Measurements from ENCODE around the gene MARK1. TPM values are rescaled to one million over a fixed set of nuclear protein-coding genes. Genes with fewer than 3 reads are reported as not detected.

The MARK1 gene
- total RNA-seq, 1 experiment from 2014 or later = 17.8 TPM

- H3K14ac ChIP-seq (ENCODE audit: insufficient read depth, low read length) = no peak overlapping the region
- no peaks in the 10 kb centered on the region for H3K4me1 ChIP-seq (ENCODE audit: insufficient read depth, low read length)
- H3K4me2 ChIP-seq (ENCODE audit: insufficient read depth, insufficient read length, low read length) = no peak overlapping the region
- no peak for TF ChIP-seq CTCF (conservative IDR thresholded peaks at IDR 0.05)
- no peak for DNase-seq
- H2AK5ac ChIP-seq (ENCODE audit: insufficient read length, low read length) = no peak overlapping the region
- H4K20me1 ChIP-seq (ENCODE audit: control insufficient read depth, insufficient read depth, insufficient read length) = no peaks in the 10 kb centered on the region
- H3K23me2 ChIP-seq (ENCODE audit: insufficient read length, low read depth, low read length, poor library complexity, severe bottlenecking) = peaks cover 7% of the 10 kb centered on the region
- H3K9me3 ChIP-seq (ENCODE audit: control insufficient read depth, low read depth, low read length) = no peaks in the 10 kb centered on the region
- H3K4me3 Mint-ChIP-seq = no peak overlapping the region
- no peaks in the 10 kb centered on the region for H3K27me3 Mint-ChIP-seq (ENCODE audit: low read depth)
- H3K27me3 ChIP-seq (ENCODE audit: insufficient read depth, low read length) = no peaks in the 10 kb centered on the region
- no CpG with 5 or more reads among the region's 2 CpGs for WGBS (ENCODE audit: extremely low coverage, insufficient read length, low lambda C conversion rate)
- no peak overlapping the region for H3K27ac Mint-ChIP-seq
- peaks cover 25% of the 10 kb centered on the region for H3K79me2 ChIP-seq (ENCODE audit: insufficient read depth, low read length)
- H2BK20ac ChIP-seq (ENCODE audit: low read depth, low read length, poor library complexity, severe bottlenecking) = no peak overlapping the region
- no peak overlapping the region for H4K5ac ChIP-seq (ENCODE audit: insufficient read length, low read depth, low read length)
- no peak overlapping the region for H4K8ac ChIP-seq (replicated peaks; ENCODE audit: insufficient read length, low read depth, low read length)
- H3K36me3 Mint-ChIP-seq (ENCODE audit: insufficient read depth in 1 of 3, low read depth in 3 of 3) = peaks cover 0 to 29% (median 22%) of the 10 kb centered on the region in 3 experiments; a peak in 6 of 7 replicates
- H3K27ac ChIP-seq (ENCODE audit: insufficient read length, low read depth, low read length) = no peak overlapping the region
- no peak overlapping the region for H3K23ac ChIP-seq (ENCODE audit: insufficient read length, low read depth, low read length)
- H3K18ac ChIP-seq (ENCODE audit: insufficient read length, low read depth, low read length) = no peak overlapping the region
- H3K56ac ChIP-seq (ENCODE audit: insufficient read length, low read depth, low read length) = no peak overlapping the region
- no peak overlapping the region for H2BK5ac ChIP-seq (ENCODE audit: insufficient read length, low read length)
- H2BK120ac ChIP-seq (ENCODE audit: low read depth, low read length, poor library complexity, severe bottlenecking) = no peak overlapping the region
- no peak overlapping the region for H2BK12ac ChIP-seq (ENCODE audit: insufficient read length, low read depth, low read length)
- H4K91ac ChIP-seq (ENCODE audit: insufficient read length, low read depth, low read length) = no peak overlapping the region
- H2AFZ ChIP-seq (ENCODE audit: low read length) = no peak overlapping the region
- H3K9ac ChIP-seq (ENCODE audit: extremely low read depth, insufficient read length, low read length) = no peak overlapping the region
- no peak overlapping the region for H3T11ph ChIP-seq (ENCODE audit: low read length)
- H2BK15ac ChIP-seq (ENCODE audit: low read depth, low read length) = no peak overlapping the region
- peaks cover 10 to 23% of the 10 kb centered on the region in 2 experiments; a peak in 4 of 5 replicates for H3K9me3 Mint-ChIP-seq
- peaks cover 23 to 24% of the 10 kb centered on the region in 2 experiments for H3K4me1 Mint-ChIP-seq
- no peaks in the 10 kb centered on the region for H3K79me1 ChIP-seq (ENCODE audit: insufficient read depth, low read depth, low read length, poor library complexity, severe bottlenecking)
- H3K4ac ChIP-seq (ENCODE audit: low read depth, low read length) = no peak overlapping the region
These were observed 5.7 kb downstream of the MARK1 start for GRCh38 chr1:220533504-220534109.
